H1 (cell line): ENCODE measurements around the gene MYLIP. TPM values are rescaled to one million over a fixed set of nuclear protein-coding genes. Genes with fewer than 3 reads are reported as not detected.

ENCODE experiments used
- EP300 ChIP-seq, 2 experiments: IDR thresholded peaks; 1 replicate in 1 of 2; 2 replicates in 1 of 2; pipeline ENCODE4 v1.6.1; 2011 to 2012; ENCODE audit warnings: low read depth in 2 of 2, low read length in 2 of 2, mild to moderate bottlenecking in 2 of 2, borderline replicate concordance in 1 of 2, inconsistent platforms in 1 of 2, moderate library complexity in 1 of 2
- polyA plus RNA-seq, 7 experiments: library from polyadenylated mRNA; depleted of rRNA in 3 of 7; stranded (reverse) in 5 of 7; unstranded in 2 of 7; fragments of >200 nt in 5 of 7; fragments of 200-250 nt in 2 of 7; gene quantifications; 1 replicate in 5 of 7; 2 replicates in 1 of 7; 4 replicates in 1 of 7; pipeline versions ENCODE4 v1.2.1 to v1.2.3, GENCODE V29; 2011 to 2013; ENCODE audit warnings: missing spikeins in 2 of 7, mixed read lengths in 2 of 7
- total RNA-seq: library from RNA; stranded (reverse); fragmentation: NEBNext Ultra II Directional; extraction: Animal tissue kit (Norgen Biotek cat#: 25700); gene quantifications from 2 replicates; pipeline ENCODE4 v1.2.1, GENCODE V29; 2021

The MYLIP gene
- total and polyA plus RNA-seq, 2 of the 8 experiments (the other 6 are each of a cell fraction or from before 2014, with no cell fraction given), result 21.1 to 26.9 TPM

DNA sequence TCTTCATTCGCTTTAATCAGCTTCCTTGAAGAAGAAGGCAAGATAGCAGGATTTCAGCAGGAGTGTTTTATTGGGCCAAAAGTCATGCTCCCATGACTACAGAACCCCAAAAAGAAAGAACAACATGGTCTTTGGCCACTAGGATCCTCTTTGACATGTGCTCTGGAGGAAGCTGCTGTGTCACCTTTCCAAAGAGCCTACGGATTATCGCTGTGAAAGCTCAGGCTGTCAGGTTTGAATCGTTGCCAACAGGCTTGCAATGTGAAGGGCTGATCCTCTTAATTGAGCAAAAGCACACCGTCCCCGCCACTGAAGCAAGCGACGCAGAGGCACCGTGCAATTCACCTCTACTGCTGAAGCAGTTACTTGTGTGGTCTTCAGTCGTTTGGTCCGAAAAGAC is 29.0 kb downstream of the MYLIP start (continued):
- TF ChIP-seq EP300 (IDR thresholded peaks at IDR 0.05; ENCODE audit: borderline replicate concordance in 1 of 2, low read depth in 2 of 2, low read length in 2 of 2), result no peak
